Measurements from ENCODE around the gene IDH3B.
A peak's percentile ranks its signal among the peaks of the same experiment; 100 is the strongest.

The IDH3B gene

DNA sequence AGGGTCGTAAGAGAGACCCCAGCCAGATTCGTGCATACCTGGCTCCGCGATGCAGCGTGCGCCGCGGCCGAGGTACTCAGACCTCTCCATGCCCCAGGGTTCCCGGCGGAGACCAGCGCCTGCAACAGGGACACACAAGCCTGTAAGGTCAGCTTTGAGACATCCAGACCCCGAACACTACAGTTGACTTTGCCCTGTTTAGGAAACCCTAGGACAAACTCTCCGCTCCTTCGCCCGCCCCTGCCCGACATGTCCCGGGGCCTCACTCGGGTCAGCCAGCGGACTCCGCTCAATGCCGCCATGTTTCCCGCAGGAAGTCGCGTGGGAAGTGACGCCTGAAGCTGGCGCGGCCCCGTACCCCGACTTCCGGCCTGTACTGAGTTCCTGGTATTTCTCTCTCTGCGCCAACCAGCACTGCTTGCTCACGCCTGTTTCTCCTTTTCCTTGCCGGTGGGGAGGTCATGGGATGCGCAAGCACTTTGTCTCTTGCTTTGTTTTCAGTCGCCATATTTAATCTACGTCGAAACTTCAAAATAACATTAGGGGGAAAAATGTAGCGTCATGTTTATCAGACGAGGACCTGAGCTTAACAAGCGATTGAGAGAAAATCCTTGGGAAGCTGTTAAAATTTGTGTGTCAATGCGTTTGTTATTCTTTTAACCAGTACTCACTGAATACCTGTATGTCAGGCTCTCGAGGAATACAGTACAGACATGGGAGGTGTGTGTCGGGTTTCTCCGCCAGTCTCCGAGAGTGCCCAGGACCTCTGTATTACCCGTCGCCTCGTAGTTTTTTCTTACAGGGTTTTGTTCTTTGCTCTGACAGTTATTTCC lies at the start of gene IDH3B:
Gene IDH3B, minus strand, starts transcription at position 330 of the 833 bp plus-strand sequence. Its CDS starts 28 bp downstream, at position 302.
- POLR2A ChIA-PET (ENCODE audit: low non-redundant PET): interaction anchor here (0.7 to 1.2 kb wide), 2 partner anchors 12 to 28 kb away, joined by 3 to 8 read pairs; partner anchors contain the start of gene NOP56
- H3K27ac ChIP-seq: peak within 1 kb of the TSS; percentile 80
- no peak for TF ChIP-seq CTCF (conservative IDR thresholded peaks at IDR 0.05; ENCODE audit: low read depth)
- CTCF ChIA-PET: interaction anchor here (0.7 to 1.1 kb wide), 4 partner anchors 10 to 555 kb away, joined by 3 to 5 read pairs (median 4); no protein-coding TSS in a partner anchor
- peak; percentile 93 for DNase-seq (ENCODE audit: low spot score)

DNA sequence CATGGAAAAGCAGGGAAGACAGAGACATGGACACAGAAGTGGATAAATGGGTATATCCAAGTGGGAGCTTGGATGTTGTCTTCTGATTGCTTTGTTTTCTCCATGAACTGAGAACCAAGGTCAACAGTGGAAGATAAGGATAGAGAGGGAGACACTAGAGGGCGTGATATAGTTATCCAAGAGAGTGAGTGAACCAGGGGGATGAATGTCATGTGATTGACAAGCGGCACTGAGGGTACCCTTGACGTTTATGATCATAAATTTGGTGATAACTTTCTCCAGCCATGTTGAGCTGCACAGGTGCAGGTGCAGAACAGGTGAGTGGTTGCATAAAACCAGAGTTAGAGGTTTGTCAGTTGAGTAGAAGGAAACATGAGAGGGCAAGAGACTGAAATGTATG lies 49.3 kb upstream of the IDH3B start:
- no peak overlapping the region for H3K27ac ChIP-seq
- ChIA-PET POLR2A (ENCODE audit: low non-redundant PET) (no interaction called here), CTCF (interaction anchor here (0.7 to 1.7 kb wide), 4 partner anchors 11 to 287 kb away, joined by 3 to 4 read pairs (median 4); no protein-coding TSS in a partner anchor)
- no peak for DNase-seq (ENCODE audit: low spot score)
- no peak for TF ChIP-seq CTCF (conservative IDR thresholded peaks at IDR 0.05; ENCODE audit: low read depth)

- no peak overlapping the region for H3K27ac ChIP-seq
- ChIA-PET CTCF (no interaction called here), POLR2A (ENCODE audit: low non-redundant PET) (no interaction called here)
- no peak for DNase-seq (ENCODE audit: low spot score)
- no peak for TF ChIP-seq CTCF (conservative IDR thresholded peaks at IDR 0.05; ENCODE audit: low read depth)
Observed at GRCh38 chr20:2709205-2709981, 45.4 kb upstream of the IDH3B start.

DNA sequence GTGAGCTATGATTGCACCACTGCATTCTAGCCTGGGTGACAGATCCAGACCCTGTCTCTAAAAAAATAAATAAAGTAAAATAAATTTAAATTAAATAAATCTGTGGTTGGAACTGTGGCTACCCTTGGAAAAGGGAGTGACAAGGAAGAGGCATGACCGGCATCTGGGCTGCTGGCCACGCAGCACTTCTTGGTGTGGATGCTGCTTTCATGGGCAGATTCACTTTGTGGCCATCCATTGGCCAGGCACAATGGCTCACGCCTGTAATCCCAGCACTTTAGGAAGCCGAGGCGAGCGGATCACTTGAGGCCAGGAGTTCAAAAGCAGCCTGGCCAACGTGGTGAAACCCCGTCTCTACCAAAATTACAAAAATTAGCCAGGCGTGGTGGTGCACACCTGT lies 44.6 kb upstream of the IDH3B start:
- H3K27ac ChIP-seq: no peak overlapping the region
- ChIA-PET CTCF (no interaction called here), POLR2A (ENCODE audit: low non-redundant PET) (no interaction called here)
- DNase-seq (ENCODE audit: low spot score): no peak
- TF ChIP-seq CTCF (conservative IDR thresholded peaks at IDR 0.05; ENCODE audit: low read depth): no peak

- no peak for DNase-seq (ENCODE audit: low spot score)
- POLR2A ChIA-PET (ENCODE audit: low non-redundant PET): no interaction called here
- no peak for TF ChIP-seq CTCF (conservative IDR thresholded peaks at IDR 0.05; ENCODE audit: low read depth)
- CTCF ChIA-PET: interaction anchor here (0.6 kb wide), 1 partner anchor 307 kb away, joined by 4 read pairs; no protein-coding TSS in a partner anchor
- H3K27ac ChIP-seq: no peak overlapping the region
Observed at GRCh38 chr20:2708073-2708415, 44.0 kb upstream of the IDH3B start.

DNA sequence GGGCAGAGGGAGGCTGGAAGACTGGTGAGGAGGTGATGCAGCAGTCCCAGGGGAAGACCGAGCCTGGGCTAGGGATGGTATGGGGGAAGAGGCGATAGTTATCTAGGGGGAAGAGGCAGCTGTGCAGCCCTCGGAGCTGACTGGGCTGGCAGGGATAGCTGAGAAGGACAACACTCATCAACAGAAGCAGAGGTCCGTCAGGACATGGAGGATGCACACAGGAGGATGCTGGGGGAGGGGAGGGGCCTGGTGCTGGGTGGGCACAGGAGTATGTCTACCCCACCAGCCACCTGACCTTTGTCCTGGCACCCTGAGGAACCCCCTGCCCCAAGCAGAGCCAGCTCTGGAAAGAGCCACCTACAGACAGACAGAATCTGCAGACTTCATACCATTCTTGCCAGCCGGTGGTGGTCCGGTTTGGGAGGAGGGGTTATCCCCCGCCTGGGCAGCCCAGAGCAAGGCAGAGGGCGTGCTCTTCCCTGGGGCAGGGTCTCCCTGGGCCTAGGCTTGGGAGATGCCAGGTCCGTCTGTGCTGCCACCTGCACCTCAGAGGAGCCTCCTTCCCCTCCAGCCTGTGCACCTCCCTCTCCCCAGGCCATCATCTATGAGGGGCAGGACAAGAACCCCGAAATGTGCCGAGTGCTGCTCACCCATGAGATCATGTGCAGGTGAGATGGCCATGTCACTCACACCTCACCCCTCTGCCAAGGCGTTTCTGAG lies 43.5 kb upstream of the IDH3B start:
- no peak for DNase-seq (ENCODE audit: low spot score)
- CTCF ChIA-PET: interaction anchor here (0.6 kb wide), 2 partner anchors 89 to 308 kb away, joined by 3 to 4 read pairs; no protein-coding TSS in a partner anchor
- no peak overlapping the region for H3K27ac ChIP-seq
- POLR2A ChIA-PET (ENCODE audit: low non-redundant PET): no interaction called here
- TF ChIP-seq CTCF (conservative IDR thresholded peaks at IDR 0.05; ENCODE audit: low read depth): no peak
